Putamen (tissue), 1 donor: ENCODE results near the gene ARID2.

Source experiments
- DNase-seq: peaks from one replicate; pipeline ENCODE4 v3.0.0-alpha.2; 2016; ENCODE audit warnings: low spot score

Gene ARID2

GRCh38 chr12:45762185-45763110, 32.9 kb downstream of the ARID2 start:
- DNase-seq: peak; percentile 27

- no peak for DNase-seq
Observed at GRCh38 chr12:45763381-45763780, 33.9 kb downstream of the ARID2 start.

GRCh38 chr12:45768194-45768593, 38.7 kb downstream of the ARID2 start:
- DNase-seq: no peak

GRCh38 chr12:45773747-45774146, 44.2 kb downstream of the ARID2 start:
- no peak for DNase-seq

GRCh38 chr12:45774508-45775162, 45.1 kb downstream of the ARID2 start:
- no peak for DNase-seq

- DNase-seq: no peak
Observed at GRCh38 chr12:45775465-45775864, 46.0 kb downstream of the ARID2 start.

GRCh38 chr12:45775964-45776363, 46.5 kb downstream of the ARID2 start:
- no peak for DNase-seq

GRCh38 chr12:45779936-45780335, 50.4 kb downstream of the ARID2 start:
- no peak for DNase-seq

GRCh38 chr12:45781080-45781479, 51.6 kb downstream of the ARID2 start:
- no peak for DNase-seq

- no peak for DNase-seq
Observed at GRCh38 chr12:45785315-45785714, 55.8 kb downstream of the ARID2 start.

- DNase-seq: no peak
Observed at GRCh38 chr12:45789025-45789424, 59.5 kb downstream of the ARID2 start.

- no peak for DNase-seq
Observed at GRCh38 chr12:45794422-45794821, 64.9 kb downstream of the ARID2 start.

GRCh38 chr12:45801625-45802024, 72.1 kb downstream of the ARID2 start:
- no peak for DNase-seq

GRCh38 chr12:45803111-45803510, 73.6 kb downstream of the ARID2 start:
- no peak for DNase-seq

GRCh38 chr12:45816652-45817051, 87.1 kb downstream of the ARID2 start:
- DNase-seq: no peak

GRCh38 chr12:45827974-45828373, 98.5 kb downstream of the ARID2 start:
- DNase-seq: no peak

- no peak for DNase-seq
Observed at GRCh38 chr12:45828402-45828801, 98.9 kb downstream of the ARID2 start.

GRCh38 chr12:45831590-45831989, 102.1 kb downstream of the ARID2 start:
- DNase-seq: no peak

GRCh38 chr12:45833401-45833800, 103.9 kb downstream of the ARID2 start:
- no peak for DNase-seq

- no peak for DNase-seq
Observed at GRCh38 chr12:45834809-45835208, 105.3 kb downstream of the ARID2 start.

GRCh38 chr12:45839917-45840316, 110.4 kb downstream of the ARID2 start:
- DNase-seq: no peak

GRCh38 chr12:45849289-45849688, 119.8 kb downstream of the ARID2 start:
- no peak for DNase-seq

GRCh38 chr12:45850302-45850701, 120.8 kb downstream of the ARID2 start:
- no peak for DNase-seq
